ENCODE data around the gene CCSAP. TPM values are rescaled to one million over a fixed set of nuclear protein-coding genes. Genes with fewer than 3 reads are reported as not detected.

CCSAP gene
- total and polyA plus RNA-seq, 2 of the 4 experiments (the other 2 are of a cell fraction) = 2.3 to 3.8 TPM

DNA sequence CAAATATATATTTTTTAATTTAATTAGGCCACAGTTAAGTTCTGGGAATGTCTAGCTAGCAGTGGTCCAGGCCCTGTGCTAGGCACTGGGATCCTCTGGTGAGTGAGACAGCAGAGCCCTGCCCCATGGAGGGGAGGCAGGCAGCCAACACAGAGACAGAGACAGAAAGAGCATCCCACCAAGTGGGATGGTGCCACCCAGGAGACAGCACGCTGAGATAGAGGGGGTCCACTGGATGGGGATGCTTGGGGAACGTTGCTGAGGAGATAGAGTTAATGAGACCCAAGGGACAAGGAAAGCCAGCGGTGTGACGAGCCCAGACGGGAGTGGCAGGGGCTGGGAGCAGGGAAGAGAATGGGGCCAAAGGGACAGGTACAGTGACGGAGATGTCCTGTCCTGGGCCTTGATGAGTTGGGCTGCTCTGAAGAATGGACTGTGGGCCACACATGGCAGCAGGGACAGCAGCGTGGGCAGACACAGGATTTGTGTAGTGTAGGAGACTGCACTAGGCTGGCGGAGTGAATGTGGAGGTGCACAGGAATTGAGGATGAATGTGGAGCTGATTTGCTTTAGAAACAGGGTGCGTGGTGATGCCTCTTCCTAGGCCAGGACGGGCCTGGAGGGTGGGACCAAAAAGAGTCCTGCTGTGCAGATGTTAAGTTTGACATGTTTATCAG is 49.2 kb downstream of the CCSAP start:
- H3K9me3 ChIP-seq (ENCODE audit: control insufficient read depth, insufficient read depth, low read length) = no peaks in the 10 kb centered on the region
- intact Hi-C loops (cut with micrococcal nuclease) (no loop called here), in situ Hi-C loops (cut with MboI; ENCODE audit: low sequenced_read_pairs) (no loop called here), dilution Hi-C loops (cut with HindIII; ENCODE audit: low sequenced_read_pairs, unreplicated experiment) (no loop called here)
- H3K4ac ChIP-seq (ENCODE audit: low read depth, low read length) = no peak overlapping the region
- DNase-seq (no peak), ATAC-seq (ENCODE audit: low read depth) (no peak)
- H3K27ac ChIP-seq (ENCODE audit: insufficient read depth, low read length) = no peak overlapping the region
- H4K8ac ChIP-seq (ENCODE audit: low read depth in 2 of 2, low read length in 2 of 2) = no peak overlapping the region
- 93% methylated on average over 8 of the region's 10 CpGs; no CpG with 5 or more reads in 1 of the 2 experiments for WGBS, 2 experiments (ENCODE audit: extremely low coverage in 2 of 2, insufficient read length in 1 of 2)
- no peak overlapping the region for H3K18ac ChIP-seq (ENCODE audit: low read depth, low read length)
- no peak overlapping the region for H2BK15ac ChIP-seq (ENCODE audit: low read depth, low read length)
- no peak overlapping the region for H2BK120ac ChIP-seq (ENCODE audit: low read depth, low read length)
- H2AK9ac ChIP-seq (replicated peaks; ENCODE audit: low read depth, low read length, poor library complexity) = no peak overlapping the region
- no peak overlapping the region for H2BK5ac ChIP-seq (ENCODE audit: low read depth, low read length, poor library complexity, severe bottlenecking)
- no peak overlapping the region for H3K56ac ChIP-seq (ENCODE audit: extremely low read depth, insufficient read depth, low read length)
- no peak overlapping the region for H3K4me2 ChIP-seq (ENCODE audit: low read depth, low read length)
- H3K14ac ChIP-seq (replicated peaks; ENCODE audit: low read depth, low read length) = no peak overlapping the region
- 0 out of 2 replicates have a peak, but pooled peaks cover 3% of the 10 kb centered on the region for H4K20me1 ChIP-seq (ENCODE audit: insufficient read depth, low read length)
- peaks cover 15% of the 10 kb centered on the region for H3K4me1 ChIP-seq (ENCODE audit: control insufficient read depth, insufficient read depth, low read length)
- H3K79me1 ChIP-seq (ENCODE audit: low read depth in 1 of 2, low read length in 2 of 2) = peaks cover 16 to 47% of the 10 kb centered on the region in 2 experiments; a peak in 3 of 4 replicates
- H3K36me3 ChIP-seq (ENCODE audit: control insufficient read depth, insufficient read depth, low read length) = peaks cover 17% of the 10 kb centered on the region
- no peak overlapping the region for H3K23ac ChIP-seq (ENCODE audit: low read depth, low read length)
- ChIA-PET POLR2A (ENCODE audit: unreplicated experiment) (no interaction called here), CTCF (no interaction called here)
- no TSS peak for BruUV-seq (replicated peaks)
- H4K5ac ChIP-seq (ENCODE audit: low read depth, low read length) = no peak overlapping the region
- H3K4me3 ChIP-seq (ENCODE audit: insufficient read depth, low read depth, low read length) = no peak overlapping the region
- H3K9me1 ChIP-seq (ENCODE audit: insufficient read depth, low read length) = peaks cover 21% of the 10 kb centered on the region
- TF ChIP-seq NFE2L2 (IDR thresholded peaks at IDR 0.05; ENCODE audit: low read depth, low read length) = no peak
- no peak for TF ChIP-seq POLR2A (IDR thresholded peaks at IDR 0.05; ENCODE audit: low read depth, low read length)
- TF ChIP-seq, protein P1, sequence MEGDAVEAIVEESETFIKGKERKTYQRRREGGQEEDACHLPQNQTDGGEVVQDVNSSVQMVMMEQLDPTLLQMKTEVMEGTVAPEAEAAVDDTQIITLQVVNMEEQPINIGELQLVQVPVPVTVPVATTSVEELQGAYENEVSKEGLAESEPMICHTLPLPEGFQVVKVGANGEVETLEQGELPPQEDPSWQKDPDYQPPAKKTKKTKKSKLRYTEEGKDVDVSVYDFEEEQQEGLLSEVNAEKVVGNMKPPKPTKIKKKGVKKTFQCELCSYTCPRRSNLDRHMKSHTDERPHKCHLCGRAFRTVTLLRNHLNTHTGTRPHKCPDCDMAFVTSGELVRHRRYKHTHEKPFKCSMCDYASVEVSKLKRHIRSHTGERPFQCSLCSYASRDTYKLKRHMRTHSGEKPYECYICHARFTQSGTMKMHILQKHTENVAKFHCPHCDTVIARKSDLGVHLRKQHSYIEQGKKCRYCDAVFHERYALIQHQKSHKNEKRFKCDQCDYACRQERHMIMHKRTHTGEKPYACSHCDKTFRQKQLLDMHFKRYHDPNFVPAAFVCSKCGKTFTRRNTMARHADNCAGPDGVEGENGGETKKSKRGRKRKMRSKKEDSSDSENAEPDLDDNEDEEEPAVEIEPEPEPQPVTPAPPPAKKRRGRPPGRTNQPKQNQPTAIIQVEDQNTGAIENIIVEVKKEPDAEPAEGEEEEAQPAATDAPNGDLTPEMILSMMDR (conservative IDR thresholded peaks at IDR 0.05; ENCODE audit: low read depth, low read length) = no peak
- TF ChIP-seq RFX5 (IDR thresholded peaks at IDR 0.05; ENCODE audit: low read depth, low read length) = no peak
- TF ChIP-seq RCOR1 (IDR thresholded peaks at IDR 0.05; ENCODE audit: insufficient replicate concordance, low read length) = no peak
- no peak for TF ChIP-seq RAD21 (IDR thresholded peaks at IDR 0.05; ENCODE audit: low read length)
- no peak for TF ChIP-seq MAZ (IDR thresholded peaks at IDR 0.05; ENCODE audit: borderline replicate concordance, low read depth, low read length)
- no peak for TF ChIP-seq CEBPB (IDR thresholded peaks at IDR 0.05; ENCODE audit: low read depth, low read length)
- no peak for TF ChIP-seq BHLHE40 (IDR thresholded peaks at IDR 0.05; ENCODE audit: low read depth, low read length)
- TF ChIP-seq FOS (IDR thresholded peaks at IDR 0.05; ENCODE audit: low read depth, low read length) = no peak
- no peak for TF ChIP-seq CHD1 (IDR thresholded peaks at IDR 0.05; ENCODE audit: low read depth, low read length)
- TF ChIP-seq SMC3 (IDR thresholded peaks at IDR 0.05; ENCODE audit: low read depth, low read length) = no peak
- TF ChIP-seq, protein P2, sequence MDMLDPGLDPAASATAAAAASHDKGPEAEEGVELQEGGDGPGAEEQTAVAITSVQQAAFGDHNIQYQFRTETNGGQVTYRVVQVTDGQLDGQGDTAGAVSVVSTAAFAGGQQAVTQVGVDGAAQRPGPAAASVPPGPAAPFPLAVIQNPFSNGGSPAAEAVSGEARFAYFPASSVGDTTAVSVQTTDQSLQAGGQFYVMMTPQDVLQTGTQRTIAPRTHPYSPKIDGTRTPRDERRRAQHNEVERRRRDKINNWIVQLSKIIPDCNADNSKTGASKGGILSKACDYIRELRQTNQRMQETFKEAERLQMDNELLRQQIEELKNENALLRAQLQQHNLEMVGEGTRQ (IDR thresholded peaks at IDR 0.05; ENCODE audit: low read depth, low read length) = no peak
- no peak for TF ChIP-seq ELK1 (IDR thresholded peaks at IDR 0.05; ENCODE audit: borderline replicate concordance, low read depth, low read length)
- no peak for TF ChIP-seq MAFK (IDR thresholded peaks at IDR 0.05; ENCODE audit: low read depth, low read length)
- TF ChIP-seq MXI1 (IDR thresholded peaks at IDR 0.05; ENCODE audit: borderline replicate concordance, low read depth, low read length) = no peak
- H3K9ac ChIP-seq (ENCODE audit: low read depth, low read length) = no peak overlapping the region
- no peak overlapping the region for H2BK20ac ChIP-seq (ENCODE audit: low read depth, low read length)
- H3K27me3 ChIP-seq (ENCODE audit: control insufficient read depth, insufficient read depth, low read length) = no peaks in the 10 kb centered on the region
- H2AK5ac ChIP-seq (ENCODE audit: low read depth, low read length) = no peak overlapping the region
- H2AFZ ChIP-seq (replicated peaks; ENCODE audit: low read length, poor library complexity) = no peak overlapping the region
- H4K91ac ChIP-seq (ENCODE audit: insufficient read depth, low read depth, low read length) = peak overlapping the region; percentile 17; the same call in 1 of the 2 replicates

All from IMR-90 (cell line).